SK-N-SH (cell line): Measurements from ENCODE around the gene CTSL. TPM values are rescaled to one million over a fixed set of nuclear protein-coding genes. Genes with fewer than 3 reads are reported as not detected.

Experiments
- CTCF ChIA-PET: fragments of 300-600, 350-600 bp; formaldehyde crosslinking; extraction: SDS; loops from one replicate; lab custom pipeline; 2021; lab: Yijun Ruan, JAX
- POLR2A ChIA-PET: fragments of 350-600 bp; sonication (Branson Sonifier 250); formaldehyde crosslinking; extraction: SDS; loops from one replicate; lab custom pipeline; 2020; ENCODE audit warnings: antibody characterized with exemption, inconsistent platforms; lab: Yijun Ruan, JAX
- DNase-seq: peaks from one replicate; pipeline ENCODE4 v3.0.0; 2012
- H2AFZ ChIP-seq: fragments of 200-600 bp; sonication (generic); 2 replicates; pipeline ENCODE4 v1.8.1; 2016; ENCODE audit warnings: antibody characterized with exemption, mild to moderate bottlenecking, low read depth
- H3F3A ChIP-seq: fragments of 200-600 bp; sonication (generic); replicated peaks from 2 replicates; pipeline ENCODE3; 2016; ENCODE audit warnings: antibody characterized with exemption, mild to moderate bottlenecking; ENCODE audit not compliant: insufficient read depth
- H3K27ac ChIP-seq, 2 experiments: fragments of 200-500 bp in 1 of 2; fragments of 200-600 bp in 1 of 2; sonication (Bioruptor generic) in 1 of 2; sonication (generic), shearing (Covaris generic) in 1 of 2; 2 replicates each; pipeline versions ENCODE4 v1.5.1 to v1.6.1; 2014 to 2016; ENCODE audit warnings: low read depth in 2 of 2, inconsistent platforms in 1 of 2, low read length in 1 of 2, mild to moderate bottlenecking in 1 of 2, mixed read lengths in 1 of 2
- H3K27me3 ChIP-seq: fragments of 200-600 bp; sonication (generic), shearing (Covaris generic); 2 replicates; pipeline ENCODE4 v1.6.1; 2016; ENCODE audit warnings: mixed run types; ENCODE audit not compliant: insufficient read depth
- H3K36me3 ChIP-seq, 2 experiments: fragments of 200-500 bp in 1 of 2; fragments of 200-600 bp in 1 of 2; sonication (Bioruptor generic) in 1 of 2; sonication (generic) in 1 of 2; replicated peaks in 1 of 2; 2 replicates each; pipeline versions ENCODE3 to v1.5.1; 2014 to 2016; ENCODE audit warnings: low read length in 1 of 2, mild to moderate bottlenecking in 1 of 2; ENCODE audit not compliant: insufficient read depth in 2 of 2, control insufficient read depth in 1 of 2
- H3K4me1 ChIP-seq, 2 experiments: fragments of 200-500 bp in 1 of 2; fragments of 200-600 bp in 1 of 2; sonication (Bioruptor generic) in 1 of 2; sonication (generic), shearing (Covaris generic) in 1 of 2; 2 replicates each; pipeline versions ENCODE4 v1.5.1 to v1.6.1; 2014 to 2016; ENCODE audit warnings: low read depth in 1 of 2, low read length in 1 of 2, mixed run types in 1 of 2; ENCODE audit not compliant: insufficient read depth in 2 of 2, control insufficient read depth in 1 of 2
- H3K4me2 ChIP-seq: fragments of 200-600 bp; sonication (generic), shearing (Covaris generic); 2 replicates; pipeline ENCODE4 v1.6.1; 2017; ENCODE audit warnings: mixed run types
- H3K4me3 ChIP-seq, 2 experiments: fragments of 200-500 bp in 1 of 2; fragments of 200-600 bp in 1 of 2; sonication (Bioruptor generic) in 1 of 2; sonication (generic), shearing (Covaris generic) in 1 of 2; 2 replicates each; pipeline versions ENCODE4 v1.5.1 to v1.8.1; 2014 to 2016; ENCODE audit warnings: low read depth in 2 of 2, inconsistent platforms in 1 of 2, low read length in 1 of 2, mild to moderate bottlenecking in 1 of 2, mixed read lengths in 1 of 2, moderate library complexity in 1 of 2
- H3K79me2 ChIP-seq: fragments of 200-600 bp; sonication (generic); 2 replicates; pipeline ENCODE4 v1.8.1; 2017; ENCODE audit warnings: mild to moderate bottlenecking; ENCODE audit not compliant: insufficient read depth
- H3K9ac ChIP-seq: fragments of 200-600 bp; sonication (generic); 2 replicates; pipeline ENCODE4 v1.6.1; 2017; ENCODE audit warnings: mixed run types
- H3K9me2 ChIP-seq: fragments of 200-600 bp; sonication (generic); 2 replicates; pipeline ENCODE4 v1.6.1; 2017; ENCODE audit warnings: mixed run types
- H3K9me3 ChIP-seq: fragments of 200-600 bp; sonication (generic); 2 replicates; pipeline ENCODE4 v1.6.1; 2017; ENCODE audit warnings: mixed run types, mild to moderate bottlenecking, moderate library complexity
- H4K20me1 ChIP-seq: fragments of 200-600 bp; sonication (generic); 2 replicates; pipeline ENCODE4 v1.6.1; 2017; ENCODE audit warnings: mild to moderate bottlenecking, mixed run types; ENCODE audit not compliant: insufficient read depth
- CHD2 ChIP-seq: fragments of 150-350 bp; IDR thresholded peaks from 2 replicates; pipeline ENCODE4 v1.6.1; 2018; ENCODE audit warnings: low read length; ENCODE audit not compliant: partially characterized antibody
- FOSL2 ChIP-seq: IDR thresholded peaks from 2 replicates; pipeline ENCODE4 v1.4.0; 2012; ENCODE audit warnings: low read depth, mild to moderate bottlenecking, moderate library complexity, borderline replicate concordance
- GABPA ChIP-seq: IDR thresholded peaks from 2 replicates; pipeline ENCODE4 v1.4.0; 2012; ENCODE audit warnings: low read depth, mild to moderate bottlenecking
- MAX ChIP-seq: IDR thresholded peaks from 2 replicates; pipeline ENCODE4 v1.4.0; 2012; ENCODE audit warnings: low read depth
- MXI1 ChIP-seq: IDR thresholded peaks from 2 replicates; pipeline ENCODE4 v1.6.1; 2012; ENCODE audit warnings: mild to moderate bottlenecking, low read depth, low read length, improper control_type of control experiment
- POLR2AphosphoS5 ChIP-seq: IDR thresholded peaks from 2 replicates; pipeline ENCODE4 v1.6.1; 2012; ENCODE audit warnings: low read depth, low read length
- SMC3 ChIP-seq: IDR thresholded peaks from 2 replicates; pipeline ENCODE4 v1.6.1; 2012; ENCODE audit warnings: low read depth, low read length, improper control_type of control experiment
- TCF12 ChIP-seq: IDR thresholded peaks from 2 replicates; pipeline ENCODE4 v1.4.0; 2012
- USF1 ChIP-seq: IDR thresholded peaks from 2 replicates; pipeline ENCODE4 v1.4.0; 2012; ENCODE audit warnings: low read depth, borderline replicate concordance
- YY1 ChIP-seq: IDR thresholded peaks from 2 replicates; pipeline ENCODE4 v1.4.0; 2012; ENCODE audit warnings: low read depth, mild to moderate bottlenecking
- WGBS: methylation state at CpG from one replicate; pipeline ENCODE4 v1.1.6; 2017; ENCODE audit warnings: low lambda C conversion rate; 5-methylcytosine and 5-hydroxymethylcytosine counted together
- polyA plus RNA-seq, 3 experiments: library from polyadenylated mRNA; depleted of rRNA; stranded (reverse); fragments of >200 nt; gene quantifications; 2 replicates each; pipeline ENCODE4 v1.2.3, GENCODE V29; 2012
- TF ChIP-seq, protein P1 (sequence below): fragments of 200-600 bp; sonication (generic); IDR thresholded peaks from 2 replicates; pipeline ENCODE4 v1.6.1; 2017; ENCODE audit warnings: antibody characterized with exemption, mild to moderate bottlenecking, moderate library complexity
- TF ChIP-seq, protein P2 (sequence below): fragments of 150-350 bp; IDR thresholded peaks from 2 replicates; pipeline ENCODE4 v1.6.1; 2016; ENCODE audit warnings: mild to moderate bottlenecking, low read depth, low read length
- TF ChIP-seq, protein P3 (sequence below): IDR thresholded peaks from 2 replicates; pipeline ENCODE4; 2012

CTSL gene
- polyA plus RNA-seq, 1 of the 3 experiments (the other 2 are of a cell fraction): 98.3 TPM

DNA sequence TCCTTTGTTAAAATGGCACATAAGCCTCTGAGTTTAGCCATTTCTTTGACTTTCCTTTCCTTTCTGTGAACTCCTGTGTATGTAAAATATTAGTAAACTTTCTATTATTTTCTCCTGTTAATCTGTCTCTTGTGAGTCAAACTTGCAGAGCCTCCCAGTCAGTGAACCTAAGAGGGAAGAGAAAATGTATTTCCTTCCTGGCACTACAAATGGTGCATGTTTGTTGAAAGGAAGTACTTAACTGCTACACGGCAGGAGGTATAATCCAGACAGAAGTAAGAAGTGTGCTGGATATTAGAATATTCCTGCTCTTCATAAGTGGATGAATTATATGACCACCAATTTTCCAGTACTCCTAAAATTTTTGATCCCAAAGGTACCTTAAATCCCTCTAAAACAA lies 23.0 kb downstream of the CTSL start:
- no peak for DNase-seq
- Histone ChIP-seq H3K27me3 (no peaks in the 10 kb centered on the region), H3K4me3 (no peak overlapping the region), H3K4me2 (no peak overlapping the region), H3K79me2 (no peaks in the 10 kb centered on the region), H3K9me2 (no peaks in the 10 kb centered on the region), H4K20me1 (no peaks in the 10 kb centered on the region), H3F3A (no peaks in the 10 kb centered on the region), H3K9ac (no peak overlapping the region), H3K9me3 (no peaks in the 10 kb centered on the region), H3K27ac (no peak overlapping the region), H2AFZ (no peak overlapping the region), H3K4me1 (peaks cover 2 to 6% of the 10 kb centered on the region in 2 experiments; a peak in 2 of 4 replicates), H3K36me3 (no peaks in the 10 kb centered on the region)
- POLR2A ChIA-PET: no interaction called here
- no peak for TF ChIP-seq YY1
- TF ChIP-seq POLR2AphosphoS5: no peak
- no peak for TF ChIP-seq CHD2
- no peak for TF ChIP-seq FOSL2
- TF ChIP-seq MXI1: no peak
- TF ChIP-seq, protein P1, sequence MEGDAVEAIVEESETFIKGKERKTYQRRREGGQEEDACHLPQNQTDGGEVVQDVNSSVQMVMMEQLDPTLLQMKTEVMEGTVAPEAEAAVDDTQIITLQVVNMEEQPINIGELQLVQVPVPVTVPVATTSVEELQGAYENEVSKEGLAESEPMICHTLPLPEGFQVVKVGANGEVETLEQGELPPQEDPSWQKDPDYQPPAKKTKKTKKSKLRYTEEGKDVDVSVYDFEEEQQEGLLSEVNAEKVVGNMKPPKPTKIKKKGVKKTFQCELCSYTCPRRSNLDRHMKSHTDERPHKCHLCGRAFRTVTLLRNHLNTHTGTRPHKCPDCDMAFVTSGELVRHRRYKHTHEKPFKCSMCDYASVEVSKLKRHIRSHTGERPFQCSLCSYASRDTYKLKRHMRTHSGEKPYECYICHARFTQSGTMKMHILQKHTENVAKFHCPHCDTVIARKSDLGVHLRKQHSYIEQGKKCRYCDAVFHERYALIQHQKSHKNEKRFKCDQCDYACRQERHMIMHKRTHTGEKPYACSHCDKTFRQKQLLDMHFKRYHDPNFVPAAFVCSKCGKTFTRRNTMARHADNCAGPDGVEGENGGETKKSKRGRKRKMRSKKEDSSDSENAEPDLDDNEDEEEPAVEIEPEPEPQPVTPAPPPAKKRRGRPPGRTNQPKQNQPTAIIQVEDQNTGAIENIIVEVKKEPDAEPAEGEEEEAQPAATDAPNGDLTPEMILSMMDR: no peak
- TF ChIP-seq USF1: no peak
- no peak for TF ChIP-seq MAX
- no peak for TF ChIP-seq GABPA
- TF ChIP-seq, protein P2, sequence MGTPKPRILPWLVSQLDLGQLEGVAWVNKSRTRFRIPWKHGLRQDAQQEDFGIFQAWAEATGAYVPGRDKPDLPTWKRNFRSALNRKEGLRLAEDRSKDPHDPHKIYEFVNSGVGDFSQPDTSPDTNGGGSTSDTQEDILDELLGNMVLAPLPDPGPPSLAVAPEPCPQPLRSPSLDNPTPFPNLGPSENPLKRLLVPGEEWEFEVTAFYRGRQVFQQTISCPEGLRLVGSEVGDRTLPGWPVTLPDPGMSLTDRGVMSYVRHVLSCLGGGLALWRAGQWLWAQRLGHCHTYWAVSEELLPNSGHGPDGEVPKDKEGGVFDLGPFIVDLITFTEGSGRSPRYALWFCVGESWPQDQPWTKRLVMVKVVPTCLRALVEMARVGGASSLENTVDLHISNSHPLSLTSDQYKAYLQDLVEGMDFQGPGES: no peak
- TF ChIP-seq TCF12: no peak
- no peak for TF ChIP-seq SMC3
- TF ChIP-seq, protein P3, sequence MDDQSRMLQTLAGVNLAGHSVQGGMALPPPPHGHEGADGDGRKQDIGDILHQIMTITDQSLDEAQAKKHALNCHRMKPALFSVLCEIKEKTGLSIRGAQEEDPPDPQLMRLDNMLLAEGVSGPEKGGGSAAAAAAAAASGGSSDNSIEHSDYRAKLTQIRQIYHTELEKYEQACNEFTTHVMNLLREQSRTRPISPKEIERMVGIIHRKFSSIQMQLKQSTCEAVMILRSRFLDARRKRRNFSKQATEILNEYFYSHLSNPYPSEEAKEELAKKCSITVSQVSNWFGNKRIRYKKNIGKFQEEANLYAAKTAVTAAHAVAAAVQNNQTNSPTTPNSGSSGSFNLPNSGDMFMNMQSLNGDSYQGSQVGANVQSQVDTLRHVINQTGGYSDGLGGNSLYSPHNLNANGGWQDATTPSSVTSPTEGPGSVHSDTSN: no peak
- 43% methylated on average over 1 of the region's 1 CpG for WGBS
- CTCF ChIA-PET: no interaction called here
